HL-60 (cell line): ENCODE measurements around the gene VAMP3.

Experiments used
- DNase-seq, 2 experiments: peaks; one replicate each; pipeline ENCODE4 v3.0.0-alpha.2; 2010 to 2020; ENCODE audit warnings: low read depth in 1 of 2, low spot score in 1 of 2
- H3K27ac ChIP-seq: fragments of 250-450 bp; sonication (Bioruptor Pico); replicated peaks from 2 replicates; pipeline ENCODE4 v1.5.1; 2020; ENCODE audit warnings: mild to moderate bottlenecking, moderate library complexity
- H3K27me3 ChIP-seq: fragments of 250-450 bp; sonication (Bioruptor Pico); 2 replicates; pipeline ENCODE4 v1.5.1; 2021; ENCODE audit warnings: mild to moderate bottlenecking, moderate library complexity; ENCODE audit not compliant: insufficient read depth, poor library complexity, severe bottlenecking
- H3K4me3 ChIP-seq: replicated peaks from 2 replicates; pipeline ENCODE4 v1.5.1; 2011; ENCODE audit warnings: mild to moderate bottlenecking, control low read depth, low read length; ENCODE audit not compliant: insufficient read depth
- CTCF ChIP-seq: IDR thresholded peaks from one replicate; pipeline ENCODE4 v1.5.1; 2011; ENCODE audit warnings: low read length, control low read depth, inconsistent platforms; ENCODE audit not compliant: insufficient read depth
- GABPA ChIP-seq: IDR thresholded peaks from 2 replicates; pipeline ENCODE4 v1.6.1; 2012; ENCODE audit warnings: low read depth
- POLR2AphosphoS5 ChIP-seq: IDR thresholded peaks from 2 replicates; pipeline ENCODE4 v1.6.1; 2012; ENCODE audit warnings: low read depth
- REST ChIP-seq: IDR thresholded peaks from 2 replicates; pipeline ENCODE4 v1.6.1; 2012; ENCODE audit warnings: low read depth; ENCODE audit not compliant: insufficient replicate concordance
- SPI1 ChIP-seq: IDR thresholded peaks from 2 replicates; pipeline ENCODE4 v1.6.1; 2012; ENCODE audit warnings: low read depth, mild to moderate bottlenecking, borderline replicate concordance

The VAMP3 gene

DNA sequence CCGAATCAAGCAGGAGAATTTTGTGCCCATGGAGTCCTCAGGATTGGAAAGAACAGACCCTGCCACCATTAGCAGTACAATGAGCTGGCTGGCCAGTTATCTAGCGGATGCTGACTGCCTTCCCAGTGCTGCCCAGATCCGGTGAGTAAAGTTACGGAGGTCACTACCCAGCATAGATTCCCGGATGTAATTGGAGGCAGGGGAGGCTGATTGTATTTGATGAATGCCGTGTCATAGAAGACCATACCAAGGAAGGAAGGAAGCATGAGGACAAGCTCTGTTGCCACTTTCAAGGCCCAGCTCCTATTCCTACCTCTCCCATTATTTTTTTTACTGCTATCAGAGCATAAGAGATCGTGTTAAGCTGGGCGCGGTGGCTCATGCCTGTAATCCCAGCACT lies 26.2 kb upstream of the VAMP3 start:
- no peak for DNase-seq
- H3K4me3 ChIP-seq, result no peak overlapping the region
- TF ChIP-seq SPI1 (no peak), POLR2AphosphoS5 (no peak), REST (no peak), GABPA (no peak), CTCF (no peak)
- H3K27me3 ChIP-seq, result no peaks in the 10 kb centered on the region
- H3K27ac ChIP-seq, result no peak overlapping the region

- no peak overlapping the region for H3K27ac ChIP-seq
- no peak for TF ChIP-seq GABPA
- TF ChIP-seq CTCF, result no peak
- no peak for TF ChIP-seq REST
- no peak for TF ChIP-seq SPI1
- TF ChIP-seq POLR2AphosphoS5, result no peak
- no peak overlapping the region for H3K4me3 ChIP-seq
- H3K27me3 ChIP-seq, result no peaks in the 10 kb centered on the region
- DNase-seq, result no peak
These were observed 25.3 kb upstream of the VAMP3 start for GRCh38 chr1:7745783-7746182.

DNA sequence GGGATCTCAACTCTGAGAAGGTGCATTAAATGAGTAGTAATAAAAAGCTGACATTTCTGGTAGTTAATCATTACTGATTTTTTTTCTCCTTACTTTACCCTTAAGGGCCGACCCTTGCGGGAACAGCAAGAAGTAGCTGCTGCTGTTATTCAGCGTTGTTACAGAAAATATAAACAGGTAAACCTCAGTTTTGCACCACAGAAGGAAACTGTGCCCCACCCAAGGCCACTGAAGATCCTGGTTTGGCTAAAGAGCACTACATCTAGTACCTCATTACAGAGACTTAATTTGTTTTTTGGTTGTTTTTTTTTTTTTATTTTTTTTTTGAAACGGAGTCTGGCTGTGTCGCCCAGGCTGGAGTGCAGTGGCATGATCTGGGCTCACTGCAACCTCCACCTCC lies 23.5 kb upstream of the VAMP3 start:
- H3K4me3 ChIP-seq, result no peak overlapping the region
- TF ChIP-seq GABPA (no peak), POLR2AphosphoS5 (no peak), CTCF (no peak), REST (no peak), SPI1 (no peak)
- H3K27ac ChIP-seq, result no peak overlapping the region
- no peak for DNase-seq
- H3K27me3 ChIP-seq, result no peaks in the 10 kb centered on the region
